ENCODE results near the gene POLR2J. TPM values are rescaled to one million over a fixed set of nuclear protein-coding genes. Genes with fewer than 3 reads are reported as not detected.

Gene POLR2J
- total and polyA plus RNA-seq, 4 donors: 29.6 to 92.9 (median 63.0) TPM

DNA sequence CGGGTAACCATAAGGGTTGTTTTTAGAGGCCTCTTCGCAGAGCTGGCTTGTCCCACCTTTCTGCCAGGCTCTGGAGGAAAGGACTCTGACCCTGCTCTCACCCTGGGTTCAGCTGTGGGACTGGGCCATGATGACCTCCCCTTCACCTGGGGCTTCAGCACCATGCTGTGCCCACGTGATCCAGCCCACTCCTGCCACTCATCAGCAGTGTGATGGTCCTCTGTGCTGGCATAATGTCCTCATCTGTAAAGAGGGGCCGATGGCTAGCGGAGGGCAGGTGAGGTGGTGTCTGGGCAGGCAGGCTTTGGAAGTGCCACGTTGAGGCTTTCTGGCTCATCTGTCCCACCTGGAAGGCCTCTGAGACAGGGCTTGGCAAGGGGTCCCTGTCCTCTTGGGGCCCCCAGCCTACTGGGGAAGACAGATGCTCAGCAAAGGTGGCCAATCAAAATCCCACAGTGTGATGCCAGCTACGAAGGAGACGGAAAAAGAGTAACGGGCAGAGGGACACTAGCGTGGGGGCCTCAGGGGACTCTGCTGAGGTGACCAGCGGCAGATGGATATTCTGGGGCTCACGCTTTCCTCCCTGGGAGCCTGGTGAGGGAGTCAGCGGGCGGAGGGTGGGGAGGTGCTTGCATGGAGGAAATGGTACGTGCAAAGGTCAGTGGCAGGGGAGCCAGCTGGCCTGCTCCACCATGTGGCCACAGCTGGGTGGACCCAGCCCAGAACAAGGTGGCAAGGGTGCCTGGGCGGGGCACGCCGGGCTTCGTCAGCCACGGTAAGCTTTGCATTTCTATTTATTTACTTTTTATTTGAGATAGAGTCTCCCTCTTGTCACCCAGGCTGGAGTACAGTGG, 8.5 kb downstream of the POLR2J start:
- WGBS, 2 donors: 77 to 79% methylated on average over 20 of the region's 20 CpGs
- no peak for ATAC-seq (ENCODE audit: low FRiP score)
- Histone ChIP-seq H3K27ac (ENCODE audit: low read depth in 1 of 2, low read length in 2 of 2) (no peak overlapping the region), H3K27me3 (ENCODE audit: control insufficient read depth in 1 of 2, insufficient read depth in 2 of 2, low read length in 1 of 2) (no peaks in the 10 kb centered on the region), H3K9me3 (ENCODE audit: control insufficient read depth, low read length) (no peaks in the 10 kb centered on the region), H3K4me1 (ENCODE audit: control insufficient read depth in 1 of 2, insufficient read depth in 2 of 2, low read length in 2 of 2) (no peaks in the 10 kb centered on the region), H3K36me3 (ENCODE audit: control insufficient read depth in 1 of 2, insufficient read depth in 2 of 2, low read length in 1 of 2) (no peaks in the 10 kb centered on the region), H3K4me3 (ENCODE audit: low read length in 2 of 2) (no peak overlapping the region)
- intact Hi-C loops (cut with DNase I): no loop called here
- peak; percentile 42 to 68 for DNase-seq

DNA sequence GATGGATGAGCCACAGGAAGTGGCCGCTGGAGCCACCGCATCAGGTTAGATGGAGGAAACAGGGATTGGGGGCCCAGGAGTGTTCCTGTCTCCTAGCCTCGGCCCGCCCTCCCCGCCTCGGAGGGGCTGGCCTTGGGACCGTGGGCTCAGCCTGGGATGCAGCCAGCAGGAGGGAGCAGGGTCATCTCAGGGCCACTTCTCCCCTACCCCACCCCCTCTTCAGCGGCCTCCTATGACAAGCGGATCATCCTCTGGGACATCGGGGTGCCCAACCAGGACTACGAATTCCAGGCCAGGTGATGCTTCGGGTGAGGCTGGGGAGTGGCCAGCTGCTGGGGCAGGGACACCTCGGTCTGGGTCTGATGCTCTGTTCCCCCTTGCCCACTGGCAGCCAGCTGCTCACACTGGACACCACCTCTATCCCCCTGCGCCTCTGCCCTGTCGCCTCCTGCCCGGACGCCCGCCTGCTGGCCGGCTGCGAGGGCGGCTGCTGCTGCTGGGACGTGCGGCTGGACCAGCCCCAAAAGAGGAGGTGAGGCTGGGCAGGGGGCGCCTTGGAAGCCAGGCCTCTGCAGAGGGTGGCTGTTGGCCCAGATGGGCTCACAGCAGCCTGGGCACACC, 9.3 kb downstream of the POLR2J start:
- Histone ChIP-seq H3K36me3 (ENCODE audit: control insufficient read depth in 1 of 2, insufficient read depth in 2 of 2, low read length in 1 of 2) (no peaks in the 10 kb centered on the region), H3K27ac (ENCODE audit: low read depth in 1 of 2, low read length in 2 of 2) (no peak overlapping the region), H3K9me3 (ENCODE audit: control insufficient read depth, low read length) (no peaks in the 10 kb centered on the region), H3K4me1 (ENCODE audit: control insufficient read depth in 1 of 2, insufficient read depth in 2 of 2, low read length in 2 of 2) (no peaks in the 10 kb centered on the region), H3K27me3 (ENCODE audit: control insufficient read depth in 1 of 2, insufficient read depth in 2 of 2, low read length in 1 of 2) (no peaks in the 10 kb centered on the region), H3K4me3 (ENCODE audit: low read length in 2 of 2) (no peak overlapping the region)
- ATAC-seq (ENCODE audit: low FRiP score) (no peak), DNase-seq (peak; percentile 27 to 60)
- 83 to 85% methylated on average over 20 to 24 of the region's 24 CpGs for WGBS, 2 donors
- intact Hi-C loops (cut with DNase I): no loop called here

- no peak for ATAC-seq (ENCODE audit: low FRiP score)
- H3K27ac ChIP-seq (ENCODE audit: low read depth in 1 of 2, low read length in 2 of 2): no peak overlapping the region
- DNase-seq: peak; percentile 47 to 76
- no peaks in the 10 kb centered on the region for H3K36me3 ChIP-seq (ENCODE audit: control insufficient read depth in 1 of 2, insufficient read depth in 2 of 2, low read length in 1 of 2)
- 84 to 87% methylated on average over 40 of the region's 40 CpGs for WGBS, 2 donors
- intact Hi-C loops (cut with DNase I): no loop called here
- no peaks in the 10 kb centered on the region for H3K4me1 ChIP-seq (ENCODE audit: control insufficient read depth in 1 of 2, insufficient read depth in 2 of 2, low read length in 2 of 2)
- H3K4me3 ChIP-seq (ENCODE audit: low read length in 2 of 2): no peak overlapping the region
- no peaks in the 10 kb centered on the region for H3K9me3 ChIP-seq (ENCODE audit: control insufficient read depth, low read length)
- H3K27me3 ChIP-seq (ENCODE audit: control insufficient read depth in 1 of 2, insufficient read depth in 2 of 2, low read length in 1 of 2): no peaks in the 10 kb centered on the region
Measured at GRCh38 chr7:102468478-102469350, 10.0 kb downstream of the POLR2J start.

GRCh38 chr7:102467581-102468477, 10.9 kb downstream of the POLR2J start:
- ATAC-seq (ENCODE audit: low FRiP score): no peak
- peak; percentile 46 to 65 for DNase-seq
- Histone ChIP-seq H3K36me3 (ENCODE audit: control insufficient read depth in 1 of 2, insufficient read depth in 2 of 2, low read length in 1 of 2) (no peaks in the 10 kb centered on the region), H3K27ac (ENCODE audit: low read depth in 1 of 2, low read length in 2 of 2) (no peak overlapping the region), H3K27me3 (ENCODE audit: control insufficient read depth in 1 of 2, insufficient read depth in 2 of 2, low read length in 1 of 2) (no peaks in the 10 kb centered on the region), H3K4me3 (ENCODE audit: low read length in 2 of 2) (no peak overlapping the region), H3K4me1 (ENCODE audit: control insufficient read depth in 1 of 2, insufficient read depth in 2 of 2, low read length in 2 of 2) (no peaks in the 10 kb centered on the region), H3K9me3 (ENCODE audit: control insufficient read depth, low read length) (no peaks in the 10 kb centered on the region)
- intact Hi-C loops (cut with DNase I): no loop called here
- 86 to 92% methylated on average over 24 of the region's 24 CpGs for WGBS, 2 donors

- 94 to 97% methylated on average over 7 of the region's 7 CpGs for WGBS, 2 donors
- H3K27ac ChIP-seq (ENCODE audit: low read depth in 1 of 2, low read length in 2 of 2): no peak overlapping the region
- peak in 1 of 2 donors; percentile 14 for DNase-seq
- H3K9me3 ChIP-seq (ENCODE audit: control insufficient read depth, low read length): no peaks in the 10 kb centered on the region
- no peaks in the 10 kb centered on the region for H3K27me3 ChIP-seq (ENCODE audit: control insufficient read depth in 1 of 2, insufficient read depth in 2 of 2, low read length in 1 of 2)
- no peak overlapping the region for H3K4me3 ChIP-seq (ENCODE audit: low read length in 2 of 2)
- ATAC-seq (ENCODE audit: low FRiP score): no peak
- no peaks in the 10 kb centered on the region for H3K36me3 ChIP-seq (ENCODE audit: control insufficient read depth in 1 of 2, insufficient read depth in 2 of 2, low read length in 1 of 2)
- no peaks in the 10 kb centered on the region for H3K4me1 ChIP-seq (ENCODE audit: control insufficient read depth in 1 of 2, insufficient read depth in 2 of 2, low read length in 2 of 2)
- intact Hi-C loops (cut with DNase I): no loop called here
Measured at GRCh38 chr7:102466097-102466496, 12.6 kb downstream of the POLR2J start.

DNA sequence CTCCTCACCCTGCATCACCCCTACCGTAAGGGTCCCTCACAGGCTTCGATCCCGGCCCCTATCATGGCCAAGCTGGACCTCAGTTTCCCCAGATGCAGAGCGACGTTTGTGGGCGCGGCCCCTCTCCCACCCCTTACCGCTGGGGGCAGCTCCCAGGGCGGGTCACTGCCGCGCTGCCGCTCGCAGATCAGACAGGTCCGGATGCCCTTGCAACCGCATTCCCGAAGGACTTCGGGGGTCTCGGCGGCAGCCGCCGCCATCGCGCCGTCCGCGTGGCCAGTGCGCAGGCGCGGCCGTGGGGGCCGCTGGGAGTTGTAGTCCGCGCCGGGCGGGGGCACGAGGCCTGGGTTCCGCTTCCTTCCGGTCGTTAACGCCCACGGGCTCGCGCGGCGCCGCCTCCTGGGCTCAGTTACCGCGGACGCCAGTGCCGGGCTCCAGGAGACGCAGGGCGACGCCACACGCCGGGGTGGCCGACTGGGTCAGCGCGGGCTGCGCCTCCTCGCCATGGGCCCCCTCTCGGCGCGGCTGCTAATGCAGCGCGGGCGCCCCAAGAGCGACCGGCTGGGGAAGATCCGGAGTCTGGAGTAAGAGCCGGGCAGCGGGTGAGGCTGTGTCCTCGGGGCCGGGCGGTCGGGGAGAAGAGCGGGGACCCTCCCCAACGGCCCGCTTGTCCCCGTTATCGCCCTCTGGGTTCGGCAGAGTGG, 14.0 kb downstream of the POLR2J start, which contains the start of the genes ALKBH4 and LRWD1:
ALKBH4 (minus strand) TSS at position 287 of the 704 bp plus-strand sequence; CDS start at position 260, 27 bp downstream.
LRWD1 (plus strand) TSS at position 408 of the 704 bp plus-strand sequence; CDS start at position 505, 97 bp downstream.
- Histone ChIP-seq H3K4me3 (ENCODE audit: low read length in 2 of 2) (peak within 1 kb of the TSS; percentile 50 to 96), H3K9me3 (ENCODE audit: control insufficient read depth, low read length) (no peaks in the 10 kb centered on the region), H3K36me3 (ENCODE audit: control insufficient read depth in 1 of 2, insufficient read depth in 2 of 2, low read length in 1 of 2) (no peaks in the 10 kb centered on the region), H3K27ac (ENCODE audit: low read depth in 1 of 2, low read length in 2 of 2) (no peak within 1 kb of the TSS), H3K27me3 (ENCODE audit: control insufficient read depth in 1 of 2, insufficient read depth in 2 of 2, low read length in 1 of 2) (no peaks in the 10 kb centered on the region), H3K4me1 (ENCODE audit: control insufficient read depth in 1 of 2, insufficient read depth in 2 of 2, low read length in 2 of 2) (no peaks in the 10 kb centered on the region)
- 0 to 1% methylated on average over 50 to 81 of the region's 81 CpGs for WGBS, 2 donors
- DNase-seq (peak; percentile 96 to 99), ATAC-seq (ENCODE audit: low FRiP score) (peak; percentile 95)
- intact Hi-C loops (cut with DNase I): no loop called here

- H3K4me1 ChIP-seq (ENCODE audit: control insufficient read depth in 1 of 2, insufficient read depth in 2 of 2, low read length in 2 of 2): no peaks in the 10 kb centered on the region
- no peaks in the 10 kb centered on the region for H3K27me3 ChIP-seq (ENCODE audit: control insufficient read depth in 1 of 2, insufficient read depth in 2 of 2, low read length in 1 of 2)
- WGBS, 2 donors: 9% methylated on average over 24 of the region's 24 CpGs
Measured at GRCh38 chr7:102463841-102464576, 14.7 kb downstream of the POLR2J start.

More at GRCh38 chr7:102463841-102464576, 14.7 kb downstream of the POLR2J start:
- Histone ChIP-seq H3K4me3 (ENCODE audit: low read length in 2 of 2) (peak overlapping the region; percentile 50 to 96), H3K9me3 (ENCODE audit: control insufficient read depth, low read length) (no peaks in the 10 kb centered on the region), H3K27ac (ENCODE audit: low read depth in 1 of 2, low read length in 2 of 2) (no peak overlapping the region), H3K36me3 (ENCODE audit: control insufficient read depth in 1 of 2, insufficient read depth in 2 of 2, low read length in 1 of 2) (no peaks in the 10 kb centered on the region)
- ATAC-seq (ENCODE audit: low FRiP score) (no peak), DNase-seq (peak in 1 of 2 donors; percentile 57)
- intact Hi-C loops (cut with DNase I): no loop called here

Measured in aorta (tissue), 5 donors.